Measurements from ENCODE around the gene FUT8. TPM values are rescaled to one million over a fixed set of nuclear protein-coding genes. Genes with fewer than 3 reads are reported as not detected.

Gene FUT8
- total and polyA plus RNA-seq, 4 donors = 1.1 to 14.1 (median 4.0) TPM

DNA sequence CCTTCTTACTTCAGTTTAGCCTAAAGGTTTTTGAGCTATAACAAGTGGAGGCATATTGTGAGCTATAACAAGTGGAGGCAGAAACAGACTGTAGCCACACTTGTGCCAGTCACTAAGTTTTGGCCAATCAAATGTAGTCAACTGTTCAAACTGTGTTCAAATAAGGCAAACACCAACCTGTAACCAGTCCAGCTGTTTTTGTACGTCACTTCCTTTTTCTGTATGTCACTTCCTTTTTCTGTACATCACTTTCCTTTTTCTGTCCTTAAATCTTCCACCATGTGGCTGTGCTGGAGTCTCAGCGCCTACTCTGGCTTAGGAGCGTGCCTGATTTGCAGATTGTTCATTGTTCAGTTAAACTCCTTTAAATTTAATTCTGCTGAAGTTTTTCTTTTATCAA is 79.7 kb downstream of the FUT8 start:
- WGBS = 98% methylated on average over 3 of the region's 3 CpGs
- H3K36me3 ChIP-seq (ENCODE audit: control insufficient read depth in 4 of 4, insufficient read depth in 3 of 4, low read depth in 1 of 4, low read length in 3 of 4) = no peaks in the 10 kb centered on the region
- no peak overlapping the region for H3K9ac ChIP-seq (ENCODE audit: low read depth in 1 of 2, low read length in 2 of 2)
- H3K27ac ChIP-seq (ENCODE audit: low read depth in 1 of 2, low read length in 2 of 2) = no peak overlapping the region
- DNase-seq (ENCODE audit: low spot score) = no peak
- H3K4me1 ChIP-seq (ENCODE audit: control insufficient read depth in 4 of 4, insufficient read depth in 4 of 4, low read length in 3 of 4) = no peaks in the 10 kb centered on the region
- H3K27me3 ChIP-seq (ENCODE audit: control insufficient read depth in 4 of 4, insufficient read depth in 4 of 4, low read length in 3 of 4) = no peaks in the 10 kb centered on the region
- no peak overlapping the region for H3K4me3 ChIP-seq (ENCODE audit: low read depth in 1 of 3, low read length in 3 of 3)
- H3K9me3 ChIP-seq (ENCODE audit: control insufficient read depth in 4 of 4, low read length in 3 of 4) = no peaks in the 10 kb centered on the region
- TF ChIP-seq JUND (IDR thresholded peaks at IDR 0.05) (no peak), REST (IDR thresholded peaks at IDR 0.05) (no peak), CTCF (IDR thresholded peaks at IDR 0.05; ENCODE audit: low read depth, low read length, missing input control) (no peak), SP1 (IDR thresholded peaks at IDR 0.05) (no peak), YY1 (IDR thresholded peaks at IDR 0.05) (no peak), MAX (IDR thresholded peaks at IDR 0.05) (no peak), GABPA (IDR thresholded peaks at IDR 0.05 in 1 of 2, conservative IDR thresholded peaks at IDR 0.05 in 1 of 2) (no peak), NR2F2 (IDR thresholded peaks at IDR 0.05) (no peak), HNF4A (conservative IDR thresholded peaks at IDR 0.05) (no peak), TAF1 (conservative IDR thresholded peaks at IDR 0.05) (no peak), FOXA1 (IDR thresholded peaks at IDR 0.05) (no peak), RXRA (IDR thresholded peaks at IDR 0.05) (no peak), EGR1 (IDR thresholded peaks at IDR 0.05; ENCODE audit: low read depth in 2 of 2) (no peak), FOXA2 (IDR thresholded peaks at IDR 0.05) (no peak), HNF4G (IDR thresholded peaks at IDR 0.05) (no peak), RAD21 (IDR thresholded peaks at IDR 0.05) (no peak), ZBTB33 (IDR thresholded peaks at IDR 0.05) (no peak)
- TF ChIP-seq, protein P1, sequence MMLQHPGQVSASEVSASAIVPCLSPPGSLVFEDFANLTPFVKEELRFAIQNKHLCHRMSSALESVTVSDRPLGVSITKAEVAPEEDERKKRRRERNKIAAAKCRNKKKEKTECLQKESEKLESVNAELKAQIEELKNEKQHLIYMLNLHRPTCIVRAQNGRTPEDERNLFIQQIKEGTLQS (IDR thresholded peaks at IDR 0.05) = no peak

Measured in liver (tissue), 9 donors.